ENCODE measurements around the gene ARHGAP26.
A peak's percentile ranks its signal among the peaks of the same experiment; 100 is the strongest.

ARHGAP26 gene

GRCh38 chr5:142883025-142883424, 112.8 kb downstream of the ARHGAP26 start:
- no peak overlapping the region for H3K27ac ChIP-seq
- CTCF ChIA-PET = interaction anchor here (1.2 to 9.0 kb wide), 5 partner anchors 134 to 184 kb away, joined by 5 to 88 read pairs (median 53); no protein-coding TSS in a partner anchor
- no peak for DNase-seq (ENCODE audit: low spot score)
- POLR2A ChIA-PET (ENCODE audit: low non-redundant PET) = no interaction called here
- no peak for TF ChIP-seq CTCF (conservative IDR thresholded peaks at IDR 0.05; ENCODE audit: low read depth)

- no peak overlapping the region for H3K27ac ChIP-seq
- ChIA-PET POLR2A (ENCODE audit: low non-redundant PET) (no interaction called here), CTCF (interaction anchor here (0.6 to 9.0 kb wide), 4 partner anchors 135 to 288 kb away, joined by 4 to 88 read pairs (median 34); no protein-coding TSS in a partner anchor)
- no peak for DNase-seq (ENCODE audit: low spot score)
- TF ChIP-seq CTCF (conservative IDR thresholded peaks at IDR 0.05; ENCODE audit: low read depth) = no peak
These were observed 113.3 kb downstream of the ARHGAP26 start for GRCh38 chr5:142883438-142883837.

GRCh38 chr5:142884029-142884428, 113.9 kb downstream of the ARHGAP26 start:
- TF ChIP-seq CTCF (conservative IDR thresholded peaks at IDR 0.05; ENCODE audit: low read depth) = no peak
- no peak for DNase-seq (ENCODE audit: low spot score)
- H3K27ac ChIP-seq = no peak overlapping the region
- CTCF ChIA-PET = interaction anchor here (0.6 to 9.0 kb wide), 6 partner anchors 30 to 287 kb away, joined by 3 to 88 read pairs (median 4); no protein-coding TSS in a partner anchor
- POLR2A ChIA-PET (ENCODE audit: low non-redundant PET) = no interaction called here

GRCh38 chr5:142886211-142886610, 116.0 kb downstream of the ARHGAP26 start:
- ChIA-PET CTCF (interaction anchor here (0.7 to 3.9 kb wide), 6 partner anchors 12 to 687 kb away, joined by 3 to 44 read pairs (median 18); no protein-coding TSS in a partner anchor), POLR2A (ENCODE audit: low non-redundant PET) (no interaction called here)
- no peak for TF ChIP-seq CTCF (conservative IDR thresholded peaks at IDR 0.05; ENCODE audit: low read depth)
- no peak overlapping the region for H3K27ac ChIP-seq
- no peak for DNase-seq (ENCODE audit: low spot score)

- no peak for TF ChIP-seq CTCF (conservative IDR thresholded peaks at IDR 0.05; ENCODE audit: low read depth)
- POLR2A ChIA-PET (ENCODE audit: low non-redundant PET) = no interaction called here
- CTCF ChIA-PET = interaction anchor here (0.6 to 3.9 kb wide), 8 partner anchors 13 to 388 kb away, joined by 3 to 44 read pairs (median 6); no protein-coding TSS in a partner anchor
- H3K27ac ChIP-seq = no peak overlapping the region
- DNase-seq (ENCODE audit: low spot score) = no peak
These were observed 116.8 kb downstream of the ARHGAP26 start for GRCh38 chr5:142886956-142887355.

GRCh38 chr5:142888469-142889085, 118.4 kb downstream of the ARHGAP26 start:
- ChIA-PET POLR2A (ENCODE audit: low non-redundant PET) (no interaction called here), CTCF (interaction anchor here (0.6 to 3.9 kb wide), 49 partner anchors 8 to 607 kb away, joined by 3 to 44 read pairs (median 5); no protein-coding TSS in a partner anchor)
- peak; percentile 90 for TF ChIP-seq CTCF (conservative IDR thresholded peaks at IDR 0.05; ENCODE audit: low read depth)
- H3K27ac ChIP-seq = no peak overlapping the region
- DNase-seq (ENCODE audit: low spot score) = peak; percentile 79
